Sigmoid colon (tissue), 7 donors: ENCODE data around the gene PRMT7. TPM values are rescaled to one million over a fixed set of nuclear protein-coding genes. Genes with fewer than 3 reads are reported as not detected.

Source experiments
- DNase-seq: peaks from one replicate; pipeline ENCODE4 v3.0.0-alpha.2; 2019
- H3K27ac ChIP-seq, 4 donors: fragments of 200-600 bp; sonication (generic); one replicate each; pipeline ENCODE4 v1.5.1; 2016 to 2019; ENCODE audit warnings: mild to moderate bottlenecking in 1 of 4
- H3K27me3 ChIP-seq, 3 donors: fragments of 200-600 bp; sonication (generic); one replicate each; pipeline ENCODE4 v1.5.1; 2019; ENCODE audit warnings: mild to moderate bottlenecking in 1 of 3
- H3K36me3 ChIP-seq, 4 donors: fragments of 200-600 bp; sonication (generic); one replicate each; pipeline ENCODE4 v1.5.1; 2016 to 2019
- H3K4me1 ChIP-seq, 4 donors: fragments of 200-600 bp; sonication (generic); one replicate each; pipeline ENCODE4 v1.5.1; 2017 to 2019
- H3K4me3 ChIP-seq, 4 donors: fragments of 200-600 bp; sonication (generic); one replicate each; pipeline ENCODE4 v1.5.1; 2017 to 2019; ENCODE audit warnings: mild to moderate bottlenecking in 2 of 4, moderate library complexity in 1 of 4
- H3K9me3 ChIP-seq, 4 donors: fragments of 200-600 bp in 3 of 4; sonication (generic) in 3 of 4; one replicate each; pipeline versions ENCODE4 v1.5.1 to v1.6.1; 2013 to 2019
- CTCF ChIP-seq, 4 experiments: fragments of 450-650 bp in 3 of 4; fragments of 200-600 bp in 1 of 4; IDR thresholded peaks; one replicate each; pipeline ENCODE4 v1.5.1; 2016 to 2019; ENCODE audit warnings: antibody characterized with exemption in 4 of 4, mild to moderate bottlenecking in 3 of 4, moderate library complexity in 2 of 4
- EP300 ChIP-seq, 4 donors: sonication (generic); formaldehyde crosslinking; IDR thresholded peaks; one replicate each; pipeline ENCODE4 v1.6.1; 2017; ENCODE audit warnings: antibody characterized with exemption in 4 of 4
- POLR2A ChIP-seq, 2 donors: fragments of 450-650 bp; IDR thresholded peaks; one replicate each; pipeline ENCODE4 v1.6.1; 2016; ENCODE audit warnings: antibody characterized with exemption in 2 of 2, mild to moderate bottlenecking in 2 of 2, moderate library complexity in 2 of 2
- POLR2AphosphoS5 ChIP-seq, 4 donors: sonication (generic); formaldehyde crosslinking; IDR thresholded peaks; one replicate each; pipeline ENCODE4 v1.6.1; 2017; ENCODE audit warnings: antibody characterized with exemption in 4 of 4
- WGBS, 2 donors: extraction: QIAGEN DNeasy Blood & Tissue Kit; methylation state at CpG; one replicate each; pipeline ENCODE4 v1.1.7; 2013; 5-methylcytosine and 5-hydroxymethylcytosine counted together
- intact Hi-C: fragments of 100-400 bp; cut with DNase I; formaldehyde crosslinking; loops from one replicate; pipeline ENCODE4 v1.15.1; 2023
- polyA plus RNA-seq, 3 donors: library from polyadenylated mRNA; stranded (reverse); fragments of 200-250 nt; gene quantifications; one replicate each; pipeline ENCODE4 v1.2.3, GENCODE V29; 2013
- total RNA-seq, 4 donors: library from RNA; depleted of rRNA; stranded (reverse); fragments of >200 nt; gene quantifications; one replicate each; pipeline ENCODE4 v1.1.0, GENCODE V29; 2016
- donor health status: healthy with polysubstance abuse.
- donor health status: Bipolar disorder and iron deficiency.
- donor health status: healthy.

Gene PRMT7
- total and polyA plus RNA-seq, 7 donors, result 12.0 to 51.0 (median 40.7) TPM

- H3K27ac ChIP-seq, result no peak overlapping the region
- no peaks in the 10 kb centered on the region for H3K36me3 ChIP-seq
- no peaks in the 10 kb centered on the region for H3K9me3 ChIP-seq
- H3K4me3 ChIP-seq, result no peak overlapping the region
- H3K4me1 ChIP-seq, result no peaks in the 10 kb centered on the region
- TF ChIP-seq CTCF (IDR thresholded peaks at IDR 0.05) (no peak), POLR2AphosphoS5 (IDR thresholded peaks at IDR 0.05) (no peak)
- 54 to 73% methylated on average over 5 of the region's 5 CpGs for WGBS, 2 donors
- no peak for DNase-seq
- intact Hi-C loops, result no loop called here
- no peaks in the 10 kb centered on the region for H3K27me3 ChIP-seq
Observed at GRCh38 chr16:68400924-68401460, 90.2 kb downstream of the PRMT7 start.

- intact Hi-C loops, result no loop called here
- H3K9me3 ChIP-seq, result no peaks in the 10 kb centered on the region
- no peak overlapping the region for H3K27ac ChIP-seq
- WGBS, 2 donors, result 85 to 87% methylated on average over 13 of the region's 13 CpGs
- H3K4me3 ChIP-seq, result no peak overlapping the region
- no peaks in the 10 kb centered on the region for H3K36me3 ChIP-seq
- H3K27me3 ChIP-seq, result no peaks in the 10 kb centered on the region
- DNase-seq, result no peak
- TF ChIP-seq POLR2AphosphoS5 (IDR thresholded peaks at IDR 0.05), result no peak
- no peak for TF ChIP-seq EP300 (IDR thresholded peaks at IDR 0.05)
- H3K4me1 ChIP-seq, result peaks cover 0 to 10% (median 9%) of the 10 kb centered on the region in 4 donors
Observed at GRCh38 chr16:68401871-68402747, 91.3 kb downstream of the PRMT7 start.

- Histone ChIP-seq H3K9me3 (no peaks in the 10 kb centered on the region), H3K4me3 (no peak overlapping the region), H3K27me3 (no peaks in the 10 kb centered on the region), H3K4me1 (peaks cover 0 to 10% (median 9%) of the 10 kb centered on the region in 4 donors), H3K36me3 (no peaks in the 10 kb centered on the region), H3K27ac (no peak overlapping the region)
- intact Hi-C loops, result no loop called here
- WGBS, 2 donors, result 91 to 92% methylated on average over 3 of the region's 3 CpGs
- no peak for DNase-seq
- TF ChIP-seq CTCF (IDR thresholded peaks at IDR 0.05) (no peak), POLR2A (IDR thresholded peaks at IDR 0.05) (no peak), EP300 (IDR thresholded peaks at IDR 0.05) (no peak), POLR2AphosphoS5 (IDR thresholded peaks at IDR 0.05) (no peak)
Observed at GRCh38 chr16:68402748-68403040, 91.9 kb downstream of the PRMT7 start.

GRCh38 chr16:68403177-68403576 is 92.4 kb downstream of the PRMT7 start:
- TF ChIP-seq POLR2A (IDR thresholded peaks at IDR 0.05) (no peak), POLR2AphosphoS5 (IDR thresholded peaks at IDR 0.05) (no peak), EP300 (IDR thresholded peaks at IDR 0.05) (no peak), CTCF (IDR thresholded peaks at IDR 0.05) (no peak)
- no peak overlapping the region for H3K27ac ChIP-seq
- no peak overlapping the region for H3K4me3 ChIP-seq
- DNase-seq, result no peak
- H3K27me3 ChIP-seq, result no peaks in the 10 kb centered on the region
- intact Hi-C loops, result no loop called here
- WGBS, 2 donors, result 42 to 81% methylated on average over 1 of the region's 1 CpG
- no peaks in the 10 kb centered on the region for H3K9me3 ChIP-seq
- peaks cover 0 to 10% (median 9%) of the 10 kb centered on the region in 4 donors for H3K4me1 ChIP-seq
- no peaks in the 10 kb centered on the region for H3K36me3 ChIP-seq

GRCh38 chr16:68403704-68404103 is 92.9 kb downstream of the PRMT7 start:
- no peaks in the 10 kb centered on the region for H3K27me3 ChIP-seq
- peaks cover 0 to 10% (median 9%) of the 10 kb centered on the region in 4 donors for H3K4me1 ChIP-seq
- intact Hi-C loops, result no loop called here
- H3K9me3 ChIP-seq, result no peaks in the 10 kb centered on the region
- TF ChIP-seq POLR2AphosphoS5 (IDR thresholded peaks at IDR 0.05) (no peak), POLR2A (IDR thresholded peaks at IDR 0.05) (no peak), EP300 (IDR thresholded peaks at IDR 0.05) (no peak), CTCF (IDR thresholded peaks at IDR 0.05) (no peak)
- H3K36me3 ChIP-seq, result no peaks in the 10 kb centered on the region
- no peak for DNase-seq
- no peak overlapping the region for H3K27ac ChIP-seq
- 88 to 94% methylated on average over 3 of the region's 3 CpGs for whole genome bisulfite sequencing, 2 donors
- no peak overlapping the region for H3K4me3 ChIP-seq
